GM12878 (cell line): ENCODE results near the gene TPRG1.

Source experiments
- BCL3 ChIP-seq: IDR thresholded peaks from 2 replicates; pipeline ENCODE4 v1.6.1; 2011; ENCODE audit warnings: borderline replicate concordance, low read depth, mild to moderate bottlenecking, moderate library complexity, low read length; ENCODE audit not compliant: insufficient read depth, poor library complexity, severe bottlenecking
- CTCF ChIP-seq, 3 experiments: IDR thresholded peaks in 2 of 3; conservative IDR thresholded peaks in 1 of 3; 2 replicates each; pipeline ENCODE4 v1.5.1; 2011; ENCODE audit warnings: low read depth in 3 of 3, low read length in 3 of 3, mild to moderate bottlenecking in 3 of 3, control low read depth in 2 of 3, moderate library complexity in 2 of 3, inconsistent platforms in 1 of 3, mixed read lengths in 1 of 3; ENCODE audit not compliant: control insufficient read depth in 2 of 3, insufficient read depth in 1 of 3; ENCODE audit errors: extremely low read depth in 1 of 3
- FOS ChIP-seq: IDR thresholded peaks from 3 replicates; pipeline ENCODE4 v1.6.1; 2011; ENCODE audit warnings: borderline replicate concordance; ENCODE audit not compliant: insufficient read length; ENCODE audit errors: extremely low read depth
- JUND ChIP-seq: IDR thresholded peaks from 2 replicates; pipeline ENCODE4 v1.6.1; 2012; ENCODE audit warnings: low read depth, mild to moderate bottlenecking, low read length, improper control_type of control experiment, moderate library complexity
- POLR2A ChIP-seq: IDR thresholded peaks from 2 replicates; pipeline ENCODE4 v1.6.1; 2011; ENCODE audit warnings: low read depth, mild to moderate bottlenecking, low read length
- ZBTB11 ChIP-seq: fragments of 450-650 bp; formaldehyde crosslinking; IDR thresholded peaks from 2 replicates; pipeline ENCODE4 v1.5.0; 2022; ENCODE audit warnings: mild to moderate bottlenecking, missing genetic modification characterization
- ZBTB4 ChIP-seq: fragments of 450-650 bp; formaldehyde crosslinking; IDR thresholded peaks from 2 replicates; pipeline ENCODE4 v1.4.0; 2022; ENCODE audit warnings: mild to moderate bottlenecking, moderate library complexity
- ZNF384 ChIP-seq: IDR thresholded peaks from 2 replicates; pipeline ENCODE4 v1.6.1; 2012; ENCODE audit warnings: low read depth, mild to moderate bottlenecking, low read length, improper control_type of control experiment, borderline replicate concordance

- TF ChIP-seq CTCF (IDR thresholded peaks at IDR 0.05 in 2 of 3, conservative IDR thresholded peaks at IDR 0.05 in 1 of 3; ENCODE audit: control insufficient read depth in 2 of 3, extremely low read depth in 1 of 3, insufficient read depth in 1 of 3, low read depth in 3 of 3, low read length in 3 of 3): no peak
- no peak for TF ChIP-seq BCL3
- TF ChIP-seq ZBTB4 (CRISPR knock-in tag): no peak
- no peak for TF ChIP-seq ZBTB11 (CRISPR knock-in tag)
- no peak for TF ChIP-seq ZNF384
- no peak for TF ChIP-seq FOS
- no peak for TF ChIP-seq JUND
- TF ChIP-seq POLR2A: no peak
These were observed 1.1 kb downstream of the TPRG1 start for GRCh38 chr3:189172668-189173419.
